DOHH2 (cell line): ENCODE measurements around the gene MAST3.

ENCODE experiments used
- EZH2phosphoT487 ChIP-seq: fragments of 200-600 bp; sonication (generic); IDR thresholded peaks from 2 replicates; pipeline ENCODE4 v1.6.1; 2017; ENCODE audit warnings: borderline replicate concordance, mild to moderate bottlenecking, antibody characterized with exemption, low read length, moderate library complexity, mixed read lengths
- TF ChIP-seq, protein P1 (sequence below): fragments of 200-600 bp; sonication (generic); IDR thresholded peaks from one replicate; pipeline ENCODE4 v1.5.1; 2014; ENCODE audit warnings: antibody characterized with exemption, mild to moderate bottlenecking, low read depth, low read length; ENCODE audit not compliant: poor library complexity, severe bottlenecking

GRCh38 chr19:18049385-18049784, 48.2 kb upstream of the MAST3 start:
- TF ChIP-seq, protein P1, sequence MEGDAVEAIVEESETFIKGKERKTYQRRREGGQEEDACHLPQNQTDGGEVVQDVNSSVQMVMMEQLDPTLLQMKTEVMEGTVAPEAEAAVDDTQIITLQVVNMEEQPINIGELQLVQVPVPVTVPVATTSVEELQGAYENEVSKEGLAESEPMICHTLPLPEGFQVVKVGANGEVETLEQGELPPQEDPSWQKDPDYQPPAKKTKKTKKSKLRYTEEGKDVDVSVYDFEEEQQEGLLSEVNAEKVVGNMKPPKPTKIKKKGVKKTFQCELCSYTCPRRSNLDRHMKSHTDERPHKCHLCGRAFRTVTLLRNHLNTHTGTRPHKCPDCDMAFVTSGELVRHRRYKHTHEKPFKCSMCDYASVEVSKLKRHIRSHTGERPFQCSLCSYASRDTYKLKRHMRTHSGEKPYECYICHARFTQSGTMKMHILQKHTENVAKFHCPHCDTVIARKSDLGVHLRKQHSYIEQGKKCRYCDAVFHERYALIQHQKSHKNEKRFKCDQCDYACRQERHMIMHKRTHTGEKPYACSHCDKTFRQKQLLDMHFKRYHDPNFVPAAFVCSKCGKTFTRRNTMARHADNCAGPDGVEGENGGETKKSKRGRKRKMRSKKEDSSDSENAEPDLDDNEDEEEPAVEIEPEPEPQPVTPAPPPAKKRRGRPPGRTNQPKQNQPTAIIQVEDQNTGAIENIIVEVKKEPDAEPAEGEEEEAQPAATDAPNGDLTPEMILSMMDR, result no peak
- no peak for TF ChIP-seq EZH2phosphoT487
